Measurements from ENCODE around the gene ADAMTSL2.
"Not testable (repeated sequence)": the region's sequence is repeated elsewhere in the genome, so short reads cannot be mapped to it uniquely, and the experiment has no call there.

ADAMTSL2 gene

DNA sequence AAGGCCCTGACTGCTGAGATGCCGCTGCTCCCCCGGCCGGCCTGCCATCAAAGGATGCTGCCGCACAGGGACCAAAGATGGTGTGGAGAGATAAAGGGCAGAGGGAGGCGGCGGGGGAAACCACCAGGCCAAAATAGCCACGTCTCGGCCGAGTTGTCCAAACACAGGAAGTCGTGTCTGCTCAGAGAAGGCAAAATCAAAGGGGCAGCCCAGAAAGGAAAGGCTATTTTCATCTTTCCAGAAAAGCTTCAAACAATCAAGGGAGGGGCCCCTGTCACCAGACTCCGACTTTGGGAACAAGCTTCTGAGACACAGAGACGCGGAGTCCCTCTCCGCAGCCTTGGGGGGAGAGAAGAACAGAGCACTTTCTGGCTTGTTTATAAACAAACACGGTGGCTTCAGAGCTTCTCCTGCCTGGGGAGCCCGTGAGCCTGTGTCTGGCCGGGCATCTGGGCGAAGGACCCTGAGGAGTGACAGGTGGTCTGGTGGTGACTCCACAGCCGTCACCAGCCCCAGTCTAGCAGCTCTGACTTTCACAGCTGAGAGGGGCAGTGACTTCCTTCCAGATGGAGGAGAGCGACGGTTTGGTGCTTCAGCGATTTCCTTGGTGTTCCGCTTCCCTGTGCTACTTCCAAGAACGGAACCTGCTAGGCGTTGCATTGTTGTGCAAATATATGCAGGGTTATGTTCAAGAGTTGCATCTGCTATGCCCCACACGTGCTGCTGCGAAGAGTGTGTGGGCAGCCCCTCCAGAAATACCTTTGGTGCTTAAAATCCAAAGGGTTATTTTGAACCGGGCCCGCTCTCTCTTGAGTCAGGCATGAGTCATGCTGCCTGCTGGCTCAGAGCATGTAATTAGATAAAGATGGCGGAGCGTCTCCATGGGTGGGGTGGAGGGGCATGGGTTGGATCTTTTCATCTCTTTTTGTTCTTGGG is 24.0 kb downstream of the ADAMTSL2 start:
- peak; percentile 6 for DNase-seq (ENCODE audit: low read depth)

DNA sequence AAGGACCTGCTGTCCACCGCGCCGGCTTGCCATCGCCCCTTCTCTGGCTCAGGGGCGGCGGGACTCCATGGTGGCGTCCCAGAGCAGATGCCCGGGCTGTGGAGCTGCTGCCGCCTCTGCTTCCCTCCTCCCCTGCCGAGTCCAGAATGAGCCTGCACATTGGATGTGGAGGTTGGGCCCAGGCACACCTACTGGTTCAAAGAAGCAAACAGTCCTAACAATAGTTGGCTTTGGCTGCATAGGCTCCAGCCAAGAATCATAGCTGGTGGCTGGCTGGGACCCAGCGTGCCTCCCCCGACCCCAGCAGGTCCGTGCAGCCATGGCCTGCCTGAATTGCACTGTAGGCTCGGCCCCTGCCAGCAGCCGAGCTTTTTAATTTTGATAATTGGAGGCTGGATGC is 25.8 kb downstream of the ADAMTSL2 start:
- DNase-seq (ENCODE audit: low read depth) = no peak

DNA sequence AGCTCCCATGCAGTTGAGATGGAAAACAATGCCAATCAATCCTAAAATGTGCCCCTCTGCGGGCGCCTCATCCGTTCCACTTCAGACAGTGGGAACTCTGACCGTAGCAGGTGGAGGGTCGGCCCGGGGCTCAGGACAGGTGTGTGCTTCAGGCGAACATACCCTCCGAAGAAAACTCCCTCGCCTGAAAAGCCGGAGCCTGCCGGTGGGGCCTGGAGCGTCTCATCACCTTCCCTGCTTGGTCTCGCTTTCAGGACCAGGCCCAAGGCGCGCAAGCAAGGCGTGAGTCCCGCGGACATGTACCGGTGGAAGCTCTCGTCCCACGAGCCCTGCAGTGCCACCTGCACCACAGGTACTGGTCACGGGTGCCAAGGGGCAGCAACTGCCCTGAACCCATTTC is 26.4 kb downstream of the ADAMTSL2 start:
- no peak for DNase-seq (ENCODE audit: low read depth)

DNA sequence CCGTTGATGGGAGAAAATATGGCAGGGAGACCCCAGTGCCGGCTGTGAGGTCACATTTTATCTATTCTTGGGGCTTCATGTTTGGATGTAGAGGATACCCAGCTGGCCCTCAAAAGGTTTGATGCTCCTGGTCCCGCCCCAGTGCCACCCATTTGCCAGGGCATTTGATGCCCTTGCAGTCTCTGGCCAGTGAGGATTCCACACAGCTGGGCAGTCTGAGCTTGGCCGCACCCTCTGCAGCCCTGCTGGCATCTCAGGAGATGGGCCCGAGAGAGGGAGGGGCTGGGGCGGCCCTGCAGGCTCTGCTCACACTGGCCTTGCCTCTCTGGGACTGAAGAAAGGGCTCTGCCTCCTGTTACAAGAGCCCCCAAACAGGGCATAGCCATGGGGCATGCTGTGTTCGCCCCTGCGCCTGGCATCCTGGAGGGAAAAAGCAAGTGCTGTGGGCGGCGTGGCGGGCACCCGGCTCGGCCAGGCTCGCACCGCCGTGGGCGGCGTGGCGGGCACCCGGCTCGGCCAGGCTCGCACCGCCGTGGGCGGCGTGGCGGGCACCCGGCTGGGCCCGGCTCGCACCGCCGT is 27.6 kb downstream of the ADAMTSL2 start:
- no peak for DNase-seq (ENCODE audit: low read depth)

DNA sequence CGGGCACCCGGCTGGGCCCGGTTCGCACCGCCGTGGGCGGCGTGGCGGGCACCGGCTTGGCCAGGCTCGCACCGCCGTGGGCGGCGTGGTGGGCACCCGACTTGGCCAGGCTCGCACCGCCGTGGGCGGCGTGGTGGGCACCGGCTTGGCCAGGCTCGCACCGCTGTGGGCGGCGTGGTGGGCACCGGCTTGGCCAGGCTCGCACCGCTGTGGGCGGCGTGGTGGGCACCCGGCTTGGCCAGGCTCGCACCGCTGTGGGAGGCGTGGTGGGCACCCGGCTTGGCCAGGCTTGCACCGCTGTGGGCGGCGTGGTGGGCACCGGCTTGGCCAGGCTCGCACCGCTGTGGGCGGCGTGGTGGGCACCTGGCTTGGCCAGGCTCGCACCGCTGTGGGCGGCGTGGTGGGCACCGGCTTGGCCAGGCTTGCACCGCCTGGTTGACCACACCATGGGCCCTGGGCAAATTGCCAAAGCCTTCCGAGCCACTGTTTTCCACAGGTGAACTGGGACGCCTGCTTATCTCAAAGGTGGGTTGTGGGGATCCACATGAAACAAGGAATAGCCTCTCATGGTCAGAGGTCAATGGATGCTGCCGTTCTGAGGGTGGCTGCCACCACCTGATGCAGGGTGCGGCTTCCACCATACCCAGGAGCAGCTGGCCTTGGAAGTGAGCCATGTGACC is 28.2 kb downstream of the ADAMTSL2 start:
- DNase-seq (ENCODE audit: low read depth) = no peak

DNA sequence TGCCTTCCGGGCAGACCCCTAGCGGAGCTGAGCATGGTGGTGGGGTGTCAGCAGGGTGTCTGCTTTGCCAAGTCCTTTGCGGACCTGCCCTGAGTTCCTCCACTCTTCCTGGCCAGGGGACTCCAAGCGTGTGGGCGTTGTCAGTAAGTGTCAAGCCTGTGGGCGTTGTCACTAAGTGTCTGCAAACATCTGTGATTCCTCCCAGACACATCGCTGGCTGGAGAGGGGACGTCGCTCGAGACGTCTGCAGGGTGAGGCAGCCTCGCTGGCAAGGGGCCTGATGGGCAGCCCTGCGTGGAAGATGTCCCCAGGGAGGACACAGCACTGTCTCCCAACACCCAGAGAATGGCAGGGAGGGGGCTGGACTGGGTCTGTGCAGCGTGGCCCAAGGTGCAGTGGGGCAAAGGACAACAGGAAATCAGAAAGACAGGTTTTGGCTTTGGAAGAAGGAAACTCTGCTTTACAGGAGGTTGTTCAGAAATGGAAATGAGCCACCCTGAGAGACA is 28.8 kb downstream of the ADAMTSL2 start:
- DNase-seq (ENCODE audit: low read depth) = no peak

DNA sequence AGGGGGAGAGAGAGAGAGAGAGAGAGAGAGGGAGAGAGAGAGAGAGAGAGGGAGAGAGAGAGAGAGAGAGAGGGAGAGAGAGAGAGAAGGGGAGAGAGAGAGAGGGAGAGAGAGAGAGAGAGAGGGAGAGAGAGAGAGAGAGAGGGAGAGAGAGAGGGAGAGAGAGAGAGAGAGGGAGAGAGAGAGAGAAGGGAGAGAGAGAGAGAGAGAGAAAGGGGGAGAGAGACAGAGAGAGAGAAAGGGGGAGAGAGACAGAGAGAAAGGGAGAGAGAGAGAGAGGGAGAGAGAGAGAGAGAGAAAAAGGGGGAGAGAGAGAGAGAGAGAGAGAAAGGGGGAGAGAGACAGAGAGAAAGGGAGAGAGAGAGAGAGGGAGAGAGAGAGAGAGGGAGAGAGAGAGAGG is 29.3 kb downstream of the ADAMTSL2 start:
- not testable (repeated sequence) for DNase-seq (ENCODE audit: low read depth)

DNA sequence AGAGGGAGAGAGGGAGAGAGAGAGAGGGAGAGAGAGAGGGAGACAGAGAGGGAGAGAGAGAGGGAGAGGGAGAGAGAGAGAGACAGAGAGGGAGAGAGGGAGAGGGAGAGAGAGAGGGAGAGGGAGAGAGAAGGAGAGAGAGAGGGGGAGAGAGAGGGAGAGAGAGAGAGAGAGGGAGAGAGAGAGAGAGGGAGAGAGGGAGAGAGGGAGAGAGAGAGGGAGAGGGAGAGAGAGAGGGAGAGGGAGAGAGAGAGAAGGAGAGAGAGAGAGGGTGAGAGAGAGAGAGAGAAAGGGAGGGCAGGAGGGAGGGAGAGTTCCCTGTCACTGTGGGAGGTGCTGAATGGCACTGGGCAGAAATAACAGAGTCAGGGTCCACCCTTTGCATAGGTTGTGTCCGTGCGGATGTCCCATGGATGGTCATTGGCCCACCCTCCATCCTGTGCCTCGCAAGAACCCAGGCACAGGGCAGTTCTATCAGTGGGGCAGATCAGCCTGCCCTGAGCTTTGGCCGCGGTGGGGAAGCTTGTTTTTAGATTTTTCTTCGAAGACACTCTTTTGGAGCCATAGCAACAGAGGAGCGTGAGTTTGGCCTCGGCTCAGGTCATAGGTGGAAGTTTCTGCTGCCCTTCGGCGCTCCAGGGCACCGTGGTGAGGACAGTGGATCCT is 30.1 kb downstream of the ADAMTSL2 start:
- DNase-seq (ENCODE audit: low read depth) = no peak

DNA sequence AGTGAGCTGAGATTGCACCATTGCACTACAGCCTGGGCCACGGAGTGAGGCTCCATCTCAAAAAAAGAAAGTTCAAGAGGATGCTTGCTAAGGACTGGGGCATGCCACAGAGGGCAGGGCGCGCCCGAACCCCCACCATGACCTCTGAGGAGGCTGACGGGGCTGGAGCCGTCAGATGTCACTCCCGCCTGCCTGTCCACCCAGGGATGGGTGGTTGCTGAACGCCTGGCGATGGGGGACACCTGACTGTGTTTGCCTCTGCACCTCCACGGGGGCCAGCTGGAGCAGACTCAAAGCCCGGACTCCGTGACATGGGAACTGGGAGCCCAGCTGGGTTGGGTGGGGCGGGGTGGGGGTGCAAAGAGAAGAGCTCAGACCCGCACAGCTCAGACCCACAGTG is 31.9 kb downstream of the ADAMTSL2 start:
- no peak for DNase-seq (ENCODE audit: low read depth)

DNA sequence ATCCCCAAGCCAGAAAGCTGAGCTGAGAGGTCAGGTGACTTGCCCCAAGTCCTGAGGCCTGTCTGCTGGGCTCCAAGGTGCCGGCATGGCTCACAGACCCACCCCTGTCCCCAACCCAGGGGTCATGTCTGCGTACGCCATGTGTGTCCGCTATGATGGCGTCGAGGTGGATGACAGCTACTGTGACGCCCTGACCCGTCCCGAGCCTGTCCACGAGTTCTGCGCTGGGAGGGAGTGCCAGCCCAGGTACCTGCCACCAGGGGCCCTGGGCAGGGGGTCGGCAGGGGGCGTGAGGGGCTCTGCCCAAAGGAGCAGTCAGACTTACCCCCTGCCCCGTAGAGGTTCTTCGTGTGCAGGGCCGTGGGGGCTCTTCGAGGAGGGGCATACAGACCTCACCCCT is 32.3 kb downstream of the ADAMTSL2 start:
- DNase-seq (ENCODE audit: low read depth) = no peak

DNA sequence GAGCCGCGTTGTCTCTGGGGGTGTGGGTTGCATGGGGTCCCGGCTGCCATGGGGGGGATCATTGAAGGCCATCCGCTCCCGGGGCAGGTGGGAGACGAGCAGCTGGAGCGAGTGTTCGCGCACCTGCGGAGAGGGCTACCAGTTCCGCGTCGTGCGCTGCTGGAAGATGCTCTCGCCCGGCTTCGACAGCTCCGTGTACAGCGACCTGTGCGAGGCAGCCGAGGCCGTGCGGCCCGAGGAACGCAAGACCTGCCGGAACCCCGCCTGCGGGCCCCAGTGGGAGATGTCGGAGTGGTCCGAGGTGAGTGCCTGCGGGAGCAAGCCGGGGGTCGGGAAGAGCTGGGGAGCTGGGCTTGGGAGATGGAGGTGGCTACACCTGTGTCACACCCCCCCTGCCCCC is 33.7 kb downstream of the ADAMTSL2 start:
- DNase-seq (ENCODE audit: low read depth) = no peak

DNA sequence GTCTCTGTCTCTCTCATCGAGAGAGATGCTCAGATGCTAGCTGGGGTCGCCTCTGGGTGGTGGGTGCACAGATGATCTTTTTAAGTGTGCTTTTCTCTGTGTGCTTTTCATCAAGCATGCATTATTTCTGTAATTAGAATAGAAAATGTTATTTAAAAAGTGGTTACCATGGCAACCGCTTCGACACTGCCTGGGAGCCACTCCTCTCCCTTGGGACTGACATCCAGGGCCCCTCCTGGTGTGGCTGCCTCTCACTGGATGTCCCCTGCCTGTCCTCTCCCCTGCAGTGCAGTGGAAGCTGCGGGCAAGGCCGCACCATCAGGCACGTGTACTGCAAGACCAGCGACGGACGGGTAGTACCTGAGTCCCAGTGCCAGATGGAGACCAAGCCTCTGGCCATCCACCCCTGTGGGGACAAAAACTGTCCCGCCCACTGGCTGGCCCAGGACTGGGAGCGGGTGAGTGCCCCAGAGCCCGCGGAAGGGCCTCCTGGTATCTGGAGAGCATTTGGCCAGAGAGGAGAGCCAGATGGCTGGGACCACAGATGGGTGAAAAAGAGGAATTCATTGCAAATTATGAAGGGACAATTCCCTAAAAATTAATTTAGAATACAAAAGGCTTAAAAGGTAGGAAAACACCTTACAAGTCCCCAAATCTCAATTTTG is 34.7 kb downstream of the ADAMTSL2 start:
- DNase-seq (ENCODE audit: low read depth) = no peak

DNA sequence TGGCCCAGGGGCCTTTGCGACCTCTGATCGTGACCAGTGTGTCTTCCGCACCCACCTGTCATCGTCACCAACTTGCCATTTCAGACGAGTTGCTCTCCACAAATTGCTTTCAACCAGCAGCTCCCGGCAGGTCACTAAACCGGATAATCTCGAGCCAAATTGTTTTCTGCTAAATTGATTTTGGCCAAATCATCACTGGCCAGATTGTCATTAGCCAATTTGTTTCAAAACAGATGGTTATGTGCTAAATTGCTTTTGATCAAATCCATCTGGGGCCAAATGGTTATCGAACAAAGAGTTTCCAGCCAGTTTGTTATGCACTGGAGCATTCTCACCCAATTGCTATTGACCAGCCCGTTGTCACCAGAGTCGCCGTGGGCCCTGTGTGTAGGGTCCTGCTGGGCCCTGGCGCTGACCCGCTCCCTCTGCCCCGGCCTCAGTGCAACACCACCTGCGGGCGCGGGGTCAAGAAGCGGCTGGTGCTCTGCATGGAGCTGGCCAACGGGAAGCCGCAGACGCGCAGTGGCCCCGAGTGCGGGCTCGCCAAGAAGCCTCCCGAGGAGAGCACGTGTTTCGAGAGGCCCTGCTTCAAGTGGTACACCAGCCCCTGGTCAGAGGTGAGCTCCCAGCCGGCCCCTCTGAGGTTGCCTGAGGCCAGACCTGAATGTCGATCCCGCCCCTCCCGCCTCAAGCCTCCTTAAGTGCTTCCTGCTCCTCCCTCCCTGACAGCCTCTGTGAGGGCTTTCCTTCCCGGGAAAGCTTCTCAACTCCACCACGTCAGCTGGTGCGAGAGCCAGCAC is 35.6 kb downstream of the ADAMTSL2 start:
- DNase-seq (ENCODE audit: low read depth) = no peak

DNA sequence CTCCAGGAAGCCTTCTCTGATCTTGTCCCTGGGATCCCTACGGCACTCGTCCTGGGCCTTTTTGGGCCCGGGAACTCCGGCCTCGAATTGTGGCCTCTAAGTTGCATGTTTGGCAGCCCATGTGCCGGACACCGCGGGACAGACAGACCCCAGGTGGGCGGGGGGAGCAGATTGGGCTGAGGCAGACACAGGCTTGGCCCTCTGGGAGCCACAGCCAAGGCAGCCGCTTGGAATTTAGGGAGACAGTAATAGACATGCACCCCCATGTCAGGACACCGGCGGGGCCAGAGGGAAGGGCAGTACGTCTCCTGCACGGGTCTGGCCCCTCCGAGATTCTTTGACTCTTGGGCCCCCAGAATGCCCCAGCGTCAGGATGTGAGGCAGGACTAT is 36.2 kb downstream of the ADAMTSL2 start:
- no peak for DNase-seq (ENCODE audit: low read depth)

DNA sequence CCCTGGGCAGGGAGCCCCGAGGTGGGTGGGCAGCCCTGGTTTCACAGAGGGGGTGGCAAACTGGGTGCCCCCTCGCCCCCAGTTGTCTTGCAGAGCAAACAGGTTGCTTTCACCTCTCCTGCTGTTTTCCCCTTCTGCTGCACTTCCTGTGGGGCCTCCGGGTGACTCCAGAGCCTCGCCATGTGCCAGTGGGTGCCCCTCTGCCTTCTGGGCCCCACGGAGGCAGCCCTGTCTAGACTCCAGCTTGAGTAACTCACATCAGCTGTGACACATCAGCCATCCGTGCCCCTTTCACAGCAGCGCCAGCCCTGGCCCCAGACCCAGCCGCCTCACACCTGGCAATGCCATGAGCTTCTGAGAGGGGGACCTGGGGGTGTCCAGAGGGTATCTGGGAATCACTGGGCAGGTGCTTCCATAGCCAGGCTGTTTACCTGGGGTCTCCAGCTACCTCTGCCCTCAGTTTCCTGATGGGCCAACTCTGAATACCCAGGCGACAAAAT is 36.9 kb downstream of the ADAMTSL2 start:
- DNase-seq (ENCODE audit: low read depth) = no peak

DNA sequence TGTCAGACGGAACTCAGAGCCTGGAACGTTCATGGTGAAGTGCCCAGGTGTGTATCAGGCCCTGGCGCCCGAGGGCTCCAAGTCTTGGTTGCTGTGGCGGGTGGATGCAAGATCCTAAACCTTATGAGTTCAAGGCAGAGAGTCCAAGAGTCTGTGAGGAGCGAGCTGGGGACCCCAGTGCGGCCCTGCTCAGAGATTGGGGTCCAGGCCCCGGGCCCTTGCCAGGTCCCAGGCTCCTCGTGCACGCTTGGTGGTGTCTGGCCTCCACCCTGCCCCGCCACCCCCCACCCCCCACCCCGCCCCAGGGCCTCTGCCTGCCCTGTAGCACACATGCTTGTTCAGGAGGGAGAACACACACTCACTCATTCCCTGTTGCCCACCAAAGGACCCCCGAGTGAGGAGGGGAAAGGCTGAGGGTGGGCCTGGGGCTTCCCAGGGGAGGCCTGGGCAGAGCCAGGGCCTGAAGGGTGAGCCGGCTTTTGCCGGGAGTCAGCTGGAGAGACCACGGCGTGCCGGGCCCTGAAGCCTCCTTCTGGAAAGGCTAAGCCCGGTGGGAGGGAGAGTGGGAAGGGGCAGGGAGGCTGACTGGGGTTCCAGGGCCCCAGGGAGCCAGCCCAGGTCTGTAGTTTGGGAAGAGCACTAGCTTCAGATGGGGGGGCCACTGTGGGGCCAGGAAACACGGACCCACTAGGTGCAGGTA is 37.5 kb downstream of the ADAMTSL2 start:
- no peak for DNase-seq (ENCODE audit: low read depth)

DNA sequence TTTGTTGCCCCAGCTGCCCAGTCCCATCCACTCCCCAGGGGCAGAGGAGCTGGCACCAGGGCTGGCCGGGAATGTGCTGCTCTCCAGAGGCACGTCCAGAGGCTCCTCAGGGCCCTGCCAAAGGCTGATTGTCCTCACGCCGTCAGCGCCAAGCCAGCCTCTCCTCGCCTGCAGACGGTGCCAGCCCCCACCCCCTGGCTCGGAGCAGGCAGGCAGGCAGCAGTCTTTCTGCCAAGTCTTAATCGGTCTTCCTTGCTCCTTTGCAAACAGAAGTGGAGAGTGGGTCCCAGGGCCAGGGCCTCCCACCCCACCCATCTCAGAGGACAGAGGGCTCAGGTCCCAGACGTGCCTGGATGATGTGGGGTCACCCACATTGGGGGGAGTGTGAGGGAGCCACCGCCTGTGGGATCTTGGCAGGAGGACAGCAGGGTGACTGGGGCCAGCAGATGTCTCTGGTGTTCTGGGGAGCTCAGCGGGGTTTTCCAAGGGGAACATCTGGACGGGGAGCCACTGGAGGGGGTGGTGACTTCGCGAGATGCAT is 38.4 kb downstream of the ADAMTSL2 start:
- DNase-seq (ENCODE audit: low read depth) = no peak

DNA sequence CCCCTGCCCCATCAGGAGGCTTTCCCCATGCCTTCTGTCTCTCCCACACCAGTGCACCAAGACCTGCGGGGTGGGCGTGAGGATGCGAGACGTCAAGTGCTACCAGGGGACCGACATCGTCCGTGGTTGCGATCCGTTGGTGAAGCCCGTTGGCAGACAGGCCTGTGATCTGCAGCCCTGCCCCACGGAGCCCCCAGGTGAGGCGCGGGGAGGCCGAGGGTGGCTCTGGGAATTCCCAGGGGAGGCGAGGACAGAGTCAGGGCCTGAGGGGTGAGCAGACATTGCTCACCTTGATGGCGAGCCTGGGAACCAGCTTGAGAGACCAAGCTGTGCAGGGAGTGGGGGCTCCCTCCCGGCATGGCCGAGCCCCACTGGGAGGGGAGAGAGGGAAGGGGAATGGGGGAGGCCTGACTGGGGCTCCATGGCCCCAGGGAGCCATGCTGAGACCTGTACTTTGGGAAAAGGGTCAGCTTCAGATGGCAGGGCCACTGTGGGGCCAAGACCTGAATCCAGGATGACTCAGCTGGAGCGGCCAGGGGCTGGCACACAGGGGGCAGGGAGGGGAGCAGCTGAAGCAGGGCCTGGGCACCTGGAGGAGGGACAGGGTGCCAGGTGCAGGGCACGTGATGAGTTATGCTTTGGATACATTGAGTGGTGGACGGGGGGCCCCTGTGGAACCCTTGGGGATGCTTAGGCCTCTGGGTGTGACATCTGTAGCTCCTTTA is 39.4 kb downstream of the ADAMTSL2 start:
- DNase-seq (ENCODE audit: low read depth) = no peak

DNA sequence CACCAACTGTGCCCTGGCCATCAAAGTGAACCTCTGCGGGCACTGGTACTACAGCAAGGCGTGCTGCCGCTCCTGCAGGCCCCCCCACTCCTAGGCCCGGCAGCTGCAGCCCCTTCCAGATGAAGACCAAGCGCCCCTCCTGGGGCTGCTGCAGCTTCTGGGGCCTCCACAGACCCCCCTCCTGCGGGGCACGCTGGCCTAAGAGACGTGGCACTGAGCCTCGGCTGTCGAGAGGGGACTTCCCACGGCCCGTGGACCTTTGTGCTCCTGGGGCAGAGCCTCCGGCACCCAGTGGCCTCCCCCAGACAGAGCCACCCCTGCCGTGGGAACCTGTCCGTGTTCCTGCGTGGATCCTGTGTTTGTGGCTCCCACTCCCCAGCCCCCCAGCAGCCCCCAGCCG is 40.3 kb downstream of the ADAMTSL2 start:
- no peak for DNase-seq (ENCODE audit: low read depth)
